Activated CD8-positive, alpha-beta T cell treated with anti-CD3 and anti-CD28 coated beads for 36 hours (primary cell): ENCODE results near the gene FAM162A. TPM values are rescaled to one million over a fixed set of nuclear protein-coding genes. Genes with fewer than 3 reads are reported as not detected.

Experiments used
- ATAC-seq: fragments of 200-7000 bp; cut with Tn5 transposase; one replicate; pipeline ENCODE4 v1.10.0; 2021; ENCODE audit warnings: mild to moderate bottlenecking, moderate library complexity
- CTCF ChIA-PET: fragments of 350-600 bp; sonication (Branson Sonifier 250); formaldehyde crosslinking; loops from one replicate; lab custom pipeline; 2021; ENCODE audit warnings: antibody characterized with exemption; lab: Charles Lee
- POLR2A ChIA-PET: fragments of 350-600 bp; sonication (Branson Sonifier 250); formaldehyde crosslinking; loops from one replicate; lab custom pipeline; 2021; ENCODE audit warnings: antibody characterized with exemption; lab: Charles Lee
- DNase-seq: peaks from one replicate; pipeline ENCODE4 v3.0.0-alpha.2; 2020
- H3K27ac Mint-ChIP-seq: one replicate; pipeline ENCODE4 v1.8.0; 2021; ENCODE audit warnings: mild to moderate bottlenecking, mixed read lengths
- H3K27me3 Mint-ChIP-seq: one replicate; pipeline ENCODE4 v1.8.0; 2021; ENCODE audit warnings: mixed read lengths
- H3K36me3 Mint-ChIP-seq: one replicate; pipeline ENCODE4 v1.8.0; 2021; ENCODE audit warnings: low read depth, mixed read lengths
- H3K4me1 Mint-ChIP-seq: one replicate; pipeline ENCODE4 v1.8.0; 2021; ENCODE audit warnings: low read depth, mixed read lengths
- H3K4me3 Mint-ChIP-seq: one replicate; pipeline ENCODE4 v1.8.0; 2021; ENCODE audit warnings: mild to moderate bottlenecking, moderate library complexity, mixed read lengths
- H3K9me3 Mint-ChIP-seq: one replicate; pipeline ENCODE4 v1.8.0; 2021; ENCODE audit warnings: mixed read lengths
- intact Hi-C: fragments of 100-400 bp; cut with micrococcal nuclease; formaldehyde crosslinking; loops from one replicate; pipeline ENCODE4 v1.10.0; 2022
- total RNA-seq, 2 experiments: library from RNA; stranded (reverse); gene quantifications; one replicate each; pipeline ENCODE4 v1.2.3, GENCODE V29; 2021
- TF ChIP-seq, protein P1 (sequence below): fragments of 200-600 bp; IDR thresholded peaks from one replicate; pipeline ENCODE4 v1.8.0; 2022; ENCODE audit warnings: antibody characterized with exemption, mild to moderate bottlenecking

The FAM162A gene
- total RNA-seq, 2 experiments from 2014 or later: 202 to 204 TPM

DNA sequence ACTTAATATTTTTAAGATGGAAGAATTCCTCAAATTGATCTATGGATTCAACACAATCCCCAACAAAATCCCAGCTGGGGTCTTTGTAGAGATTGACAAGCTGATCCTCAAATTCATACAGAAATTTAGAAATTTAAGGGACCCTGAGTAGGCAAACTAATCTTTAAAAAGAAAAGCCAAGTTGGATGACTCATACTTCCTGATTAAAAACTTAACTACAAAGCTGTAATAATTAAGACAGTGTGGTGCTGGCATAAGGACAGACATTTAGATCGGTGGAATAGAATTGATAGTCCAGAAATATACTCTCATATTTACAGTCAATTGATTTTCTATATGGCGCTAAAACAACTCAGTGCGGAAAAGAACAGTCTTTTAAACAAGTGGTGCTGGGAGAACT lies 11.6 kb downstream of the FAM162A start:
- H3K36me3 Mint-ChIP-seq: peaks cover 35% of the 10 kb centered on the region
- no peaks in the 10 kb centered on the region for H3K27me3 Mint-ChIP-seq
- intact Hi-C loops: no loop called here
- H3K4me1 Mint-ChIP-seq: peaks cover 42% of the 10 kb centered on the region
- peak; percentile 36 for ATAC-seq
- no peak for DNase-seq
- TF ChIP-seq, protein P1, sequence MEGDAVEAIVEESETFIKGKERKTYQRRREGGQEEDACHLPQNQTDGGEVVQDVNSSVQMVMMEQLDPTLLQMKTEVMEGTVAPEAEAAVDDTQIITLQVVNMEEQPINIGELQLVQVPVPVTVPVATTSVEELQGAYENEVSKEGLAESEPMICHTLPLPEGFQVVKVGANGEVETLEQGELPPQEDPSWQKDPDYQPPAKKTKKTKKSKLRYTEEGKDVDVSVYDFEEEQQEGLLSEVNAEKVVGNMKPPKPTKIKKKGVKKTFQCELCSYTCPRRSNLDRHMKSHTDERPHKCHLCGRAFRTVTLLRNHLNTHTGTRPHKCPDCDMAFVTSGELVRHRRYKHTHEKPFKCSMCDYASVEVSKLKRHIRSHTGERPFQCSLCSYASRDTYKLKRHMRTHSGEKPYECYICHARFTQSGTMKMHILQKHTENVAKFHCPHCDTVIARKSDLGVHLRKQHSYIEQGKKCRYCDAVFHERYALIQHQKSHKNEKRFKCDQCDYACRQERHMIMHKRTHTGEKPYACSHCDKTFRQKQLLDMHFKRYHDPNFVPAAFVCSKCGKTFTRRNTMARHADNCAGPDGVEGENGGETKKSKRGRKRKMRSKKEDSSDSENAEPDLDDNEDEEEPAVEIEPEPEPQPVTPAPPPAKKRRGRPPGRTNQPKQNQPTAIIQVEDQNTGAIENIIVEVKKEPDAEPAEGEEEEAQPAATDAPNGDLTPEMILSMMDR: no peak
- POLR2A ChIA-PET: interaction anchor here (1.0 kb wide), 1 partner anchor 11 kb away, joined by 3 read pairs; the partner anchor contains the start of gene FAM162A
- H3K9me3 Mint-ChIP-seq: no peaks in the 10 kb centered on the region
- no peak overlapping the region for H3K27ac Mint-ChIP-seq
- CTCF ChIA-PET: interaction anchor here (0.7 to 1.2 kb wide), 4 partner anchors 10 to 850 kb away, joined by 3 to 4 read pairs (median 3); partner anchors contain the start of genes FAM162A, MIX23 and POLQ
- H3K4me3 Mint-ChIP-seq: no peak overlapping the region

DNA sequence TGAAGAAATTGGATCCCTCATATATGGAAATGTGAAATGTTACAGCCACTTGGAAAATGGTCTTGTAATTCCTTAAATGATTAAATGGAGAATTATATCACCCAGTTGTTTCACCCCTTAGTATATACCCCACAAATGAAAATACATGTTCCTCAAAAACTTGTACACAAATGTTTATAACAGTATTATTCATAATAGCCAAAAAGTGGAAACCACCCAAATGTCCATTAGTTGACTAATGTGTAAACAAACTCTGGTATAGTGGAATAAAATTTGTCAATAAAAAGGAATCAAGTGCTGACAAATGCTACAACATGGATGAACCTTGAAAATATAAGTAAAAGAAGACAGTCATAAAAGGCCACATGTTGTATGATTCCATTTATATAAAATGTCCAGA lies 12.5 kb downstream of the FAM162A start:
- Mint-ChIP-seq H3K4me3 (no peak overlapping the region), H3K27me3 (no peaks in the 10 kb centered on the region), H3K27ac (no peak overlapping the region), H3K9me3 (no peaks in the 10 kb centered on the region), H3K4me1 (peaks cover 44% of the 10 kb centered on the region), H3K36me3 (peaks cover 38% of the 10 kb centered on the region)
- intact Hi-C loops: no loop called here
- DNase-seq (no peak), ATAC-seq (no peak)
- TF ChIP-seq, protein P1: no peak
- ChIA-PET CTCF (interaction anchor here (0.7 to 1.2 kb wide), 2 partner anchors 12 to 14 kb away, joined by 3 to 4 read pairs; partner anchors contain the start of genes FAM162A and MIX23), POLR2A (interaction anchor here (1.0 kb wide), 1 partner anchor 12 kb away, joined by 3 read pairs; the partner anchor contains the start of gene FAM162A)

DNA sequence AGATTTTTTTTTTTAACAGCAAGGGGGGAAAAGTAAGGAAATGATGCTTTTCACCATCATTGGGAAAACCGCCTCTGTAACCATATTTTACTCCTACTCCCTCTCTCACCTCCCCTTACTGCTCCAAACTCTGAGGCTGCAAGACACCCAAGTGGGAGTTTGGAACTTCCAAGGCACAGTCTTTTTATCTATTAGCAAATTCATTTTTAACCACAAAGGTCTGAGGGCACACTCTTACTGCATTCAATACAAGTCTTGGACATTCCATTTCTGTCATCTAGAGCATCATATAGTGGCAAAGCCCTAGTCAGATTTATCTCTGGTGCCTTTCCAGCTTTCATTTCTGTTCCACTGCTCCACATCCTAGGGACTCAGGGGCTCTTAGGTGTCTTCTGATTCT lies 13.2 kb downstream of the FAM162A start:
- peaks cover 44% of the 10 kb centered on the region for H3K4me1 Mint-ChIP-seq
- TF ChIP-seq, protein P1: no peak
- no peak overlapping the region for H3K27ac Mint-ChIP-seq
- intact Hi-C loops: no loop called here
- no peak for DNase-seq
- POLR2A ChIA-PET: interaction anchor here (1.2 kb wide), 1 partner anchor 11 kb away, joined by 3 read pairs; no protein-coding TSS in a partner anchor
- no peaks in the 10 kb centered on the region for H3K9me3 Mint-ChIP-seq
- no peak for ATAC-seq
- H3K36me3 Mint-ChIP-seq: peaks cover 38% of the 10 kb centered on the region
- H3K27me3 Mint-ChIP-seq: no peaks in the 10 kb centered on the region
- CTCF ChIA-PET: interaction anchor here (1.2 kb wide), 1 partner anchor 11 kb away, joined by 6 read pairs; no protein-coding TSS in a partner anchor
- no peak overlapping the region for H3K4me3 Mint-ChIP-seq

DNA sequence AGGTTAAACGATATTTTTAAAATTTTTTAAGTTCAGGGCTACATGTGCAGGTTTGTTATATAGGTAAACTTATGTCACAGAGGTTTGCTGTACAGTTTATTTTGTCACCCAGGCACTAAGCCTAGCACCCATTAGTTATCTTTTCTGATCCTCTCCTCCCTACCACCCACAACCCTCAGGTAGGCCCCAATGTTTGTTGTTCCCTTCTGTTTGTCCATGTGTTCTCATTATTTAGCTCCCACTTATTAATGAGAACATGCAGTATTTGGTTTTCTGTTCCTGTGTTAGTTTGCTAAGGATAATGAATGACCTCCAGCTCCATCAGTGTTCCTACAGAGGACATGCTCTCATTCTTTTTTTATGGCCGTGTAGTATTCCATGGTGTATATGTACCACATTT lies 14.9 kb downstream of the FAM162A start:
- Mint-ChIP-seq H3K9me3 (no peaks in the 10 kb centered on the region), H3K4me3 (no peak overlapping the region), H3K4me1 (peaks cover 41% of the 10 kb centered on the region), H3K27me3 (no peaks in the 10 kb centered on the region), H3K27ac (no peak overlapping the region), H3K36me3 (peaks cover 41% of the 10 kb centered on the region)
- no peak for ATAC-seq
- no peak for DNase-seq
- ChIA-PET POLR2A (interaction anchor here (1.0 kb wide), 1 partner anchor 18 kb away, joined by 3 read pairs; no protein-coding TSS in a partner anchor), CTCF (no interaction called here)
- TF ChIP-seq, protein P1: no peak
- intact Hi-C loops: no loop called here

DNA sequence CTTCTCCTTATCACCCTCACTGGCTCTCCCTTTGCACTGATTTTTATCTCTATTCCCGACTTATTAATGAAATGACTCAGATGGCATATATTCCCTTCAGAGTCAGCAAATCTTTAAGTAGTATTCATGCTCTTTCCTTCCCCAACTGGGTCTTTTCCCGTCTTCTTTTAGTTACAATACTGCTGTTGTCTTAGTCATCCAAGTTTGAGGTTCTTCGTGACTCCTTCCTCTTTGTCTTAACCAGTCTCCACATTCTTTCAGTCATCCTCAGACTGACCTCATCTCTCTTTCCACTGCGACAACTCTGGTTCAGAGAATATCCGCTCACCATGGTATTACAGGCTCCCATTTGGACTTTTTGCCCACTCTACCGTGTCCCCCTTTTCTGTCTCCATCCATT lies 19.5 kb downstream of the FAM162A start:
- ATAC-seq (no peak), DNase-seq (no peak)
- Mint-ChIP-seq H3K27ac (no peak overlapping the region), H3K9me3 (no peaks in the 10 kb centered on the region), H3K36me3 (peaks cover 58% of the 10 kb centered on the region), H3K4me3 (no peak overlapping the region), H3K27me3 (no peaks in the 10 kb centered on the region), H3K4me1 (peaks cover 22% of the 10 kb centered on the region)
- TF ChIP-seq, protein P1: no peak
- intact Hi-C loops: no loop called here
- CTCF ChIA-PET: interaction anchor here (1.8 kb wide), 1 partner anchor 10 kb away, joined by 9 read pairs; no protein-coding TSS in a partner anchor
- POLR2A ChIA-PET: no interaction called here
